Suprapubic skin (tissue), 4 donors: ENCODE measurements around the gene PRDM4.
"Not testable (repeated sequence)": the region's sequence is repeated elsewhere in the genome, so short reads cannot be mapped to it uniquely, and the experiment has no call there.

Source experiments
- CTCF ChIP-seq, 2 donors: fragments of 200-600 bp in 1 of 2; fragments of 450-650 bp in 1 of 2; sonication (generic) in 1 of 2; IDR thresholded peaks; one replicate each; pipeline ENCODE4 v1.5.1; 2016 to 2019; ENCODE audit warnings: antibody characterized with exemption in 2 of 2, mild to moderate bottlenecking in 1 of 2, moderate library complexity in 1 of 2
- POLR2A ChIP-seq, 2 donors: fragments of 450-650 bp; IDR thresholded peaks; one replicate each; pipeline ENCODE4 v1.6.1; 2017; ENCODE audit warnings: antibody characterized with exemption in 2 of 2, mild to moderate bottlenecking in 2 of 2, moderate library complexity in 2 of 2
- POLR2AphosphoS5 ChIP-seq, 3 donors: sonication (generic); formaldehyde crosslinking; IDR thresholded peaks; one replicate each; pipeline ENCODE4 v1.6.1; 2017; ENCODE audit warnings: antibody characterized with exemption in 3 of 3

GRCh38 chr12:107727327-107727726 is 33.6 kb downstream of the PRDM4 start:
- not testable (repeated sequence) for TF ChIP-seq POLR2AphosphoS5, POLR2A, CTCF (IDR thresholded peaks at IDR 0.05)
